Panc1 (cell line): ENCODE measurements around the gene OSBP2. TPM values are rescaled to one million over a fixed set of nuclear protein-coding genes. Genes with fewer than 3 reads are reported as not detected.

Experiments
- ATAC-seq: fragments of 200-7000 bp; cut with Tn5 transposase; 2 replicates; pipeline ENCODE4 v1.9.1; 2020; ENCODE audit warnings: mild to moderate bottlenecking, moderate library complexity
- BruUV-seq: library from RNA; stranded (reverse); fragments of 400-500 nt; replicated peaks from 2 replicates; lab custom pipeline; 2021; lab: Mats Ljungman, UMichigan
- CTCF ChIA-PET: fragments of 300-600 bp; sonication (Branson Sonifier 250); formaldehyde crosslinking; loops from one replicate; lab custom pipeline; 2022; ENCODE audit warnings: antibody characterized with exemption; lab: Charles Lee
- POLR2A ChIA-PET: fragments of 300-600 bp; sonication (Branson Sonifier 250); formaldehyde crosslinking; loops from one replicate; lab custom pipeline; 2022; ENCODE audit warnings: antibody characterized with exemption; lab: Charles Lee
- DNase-seq: peaks from one replicate; pipeline ENCODE4 v3.0.0-alpha.2; 2010; ENCODE audit warnings: low read depth, low spot score
- H3K27ac ChIP-seq: 2 replicates; pipeline ENCODE4 v1.5.1; 2011; ENCODE audit warnings: mild to moderate bottlenecking, low read length, inconsistent platforms
- H3K27me3 ChIP-seq: fragments of 200-500 bp; sonication (Bioruptor generic); 2 replicates; pipeline ENCODE4 v1.6.0; 2014; ENCODE audit warnings: low read length, inconsistent platforms; ENCODE audit not compliant: control insufficient read depth, insufficient read depth
- H3K36me3 ChIP-seq: fragments of 200-500 bp; sonication (Bioruptor generic); 2 replicates; pipeline ENCODE4 v1.5.1; 2014; ENCODE audit warnings: inconsistent platforms, mild to moderate bottlenecking, low read length, moderate library complexity; ENCODE audit not compliant: control insufficient read depth, insufficient read depth
- H3K4me1 ChIP-seq: 2 replicates; pipeline ENCODE4 v1.5.1; 2011; ENCODE audit warnings: inconsistent platforms, mild to moderate bottlenecking, low read length, moderate library complexity; ENCODE audit not compliant: control insufficient read depth, insufficient read depth
- H3K4me3 ChIP-seq, 2 experiments: 2 replicates each; pipeline ENCODE4 v1.5.1; 2011 to 2012; ENCODE audit warnings: low read depth in 2 of 2, low read length in 2 of 2, mild to moderate bottlenecking in 2 of 2, inconsistent platforms in 1 of 2, moderate library complexity in 1 of 2
- H3K9me3 ChIP-seq: fragments of 200-500 bp; sonication (Bioruptor generic); 2 replicates; pipeline ENCODE4 v1.5.1; 2014; ENCODE audit warnings: low read depth, mild to moderate bottlenecking, inconsistent platforms, low read length, moderate library complexity; ENCODE audit not compliant: control insufficient read depth, insufficient read depth
- POLR2AphosphoS5 ChIP-seq: IDR thresholded peaks from 2 replicates; pipeline ENCODE4 v1.6.1; 2012; ENCODE audit warnings: mild to moderate bottlenecking, low read depth, low read length, moderate library complexity
- SIN3A ChIP-seq: IDR thresholded peaks from 2 replicates; pipeline ENCODE4 v1.6.1; 2012; ENCODE audit warnings: low read depth, mild to moderate bottlenecking, low read length, moderate library complexity, borderline replicate concordance; ENCODE audit not compliant: insufficient read depth
- TCF7L2 ChIP-seq: IDR thresholded peaks from 2 replicates; pipeline ENCODE4 v1.6.1; 2011; ENCODE audit warnings: mild to moderate bottlenecking, low read depth, low read length, inconsistent platforms
- in situ Hi-C: cut with HindIII; loops from 2 replicates; pipeline ENCODE4 v1.10.0; 2016; ENCODE audit warnings: low sequenced_read_pairs, low pct_unique_long_range_greater_than_20kb
- intact Hi-C: fragments of 100-400 bp; cut with micrococcal nuclease; formaldehyde crosslinking; loops from one replicate; pipeline ENCODE4 v1.10.0; 2022; ENCODE audit not compliant: unreplicated experiment
- total RNA-seq: library from RNA; stranded (reverse); gene quantifications from one replicate; pipeline ENCODE4 v1.2.1, GENCODE V29; 2021; ENCODE audit not compliant: unreplicated experiment
- TF ChIP-seq, protein P1 (sequence below): fragments of 450-650 bp; IDR thresholded peaks from 2 replicates; pipeline ENCODE4 v1.5.1; 2017; ENCODE audit warnings: mild to moderate bottlenecking
- TF ChIP-seq, protein P2 (sequence below), 2 experiments: IDR thresholded peaks; 2 replicates each; pipeline ENCODE4 v1.6.1; 2011 to 2012; ENCODE audit warnings: low read depth in 2 of 2, control low read depth in 1 of 2, low read length in 1 of 2, mild to moderate bottlenecking in 1 of 2, moderate library complexity in 1 of 2; ENCODE audit not compliant: insufficient read depth in 1 of 2

The OSBP2 gene
- total RNA-seq, 1 experiment from 2014 or later: 4.7 TPM

DNA sequence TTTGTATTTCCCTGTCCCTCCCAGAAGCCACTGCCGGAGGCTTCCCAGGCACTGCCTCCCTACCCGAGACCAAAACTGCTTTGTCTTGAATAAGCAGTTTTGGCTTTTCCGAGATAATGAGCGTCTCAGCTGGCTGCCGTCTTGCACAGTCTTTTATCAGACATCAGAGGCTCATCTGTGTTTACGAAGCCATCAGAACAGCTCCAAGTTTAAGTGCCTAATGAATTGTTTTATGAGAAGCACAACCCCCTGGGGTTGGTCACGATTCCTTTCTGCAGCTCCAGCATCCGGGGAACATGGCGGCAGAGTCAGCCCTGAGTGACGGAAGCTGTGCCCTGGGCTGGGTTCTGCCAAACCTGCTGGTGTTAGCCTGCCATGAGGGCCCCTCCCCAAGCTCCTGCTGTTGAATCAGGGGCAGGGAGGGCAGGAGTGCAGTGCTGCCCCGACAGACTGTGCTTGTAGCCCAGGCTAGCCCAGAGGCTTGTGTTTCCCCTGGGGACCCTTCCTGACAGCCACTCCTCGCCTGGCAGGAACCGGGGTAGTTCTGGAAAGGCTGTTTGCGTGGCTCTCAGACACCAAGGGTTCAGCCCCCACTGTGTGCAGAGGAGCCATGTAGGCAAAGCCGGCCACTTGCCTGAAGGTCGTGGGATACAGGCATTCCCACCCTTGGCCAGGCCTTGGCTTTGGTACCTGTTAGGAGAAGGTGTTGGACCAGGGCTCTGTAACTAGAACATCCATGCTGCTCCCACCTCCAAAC, 177.8 kb downstream of the OSBP2 start:
- CTCF ChIA-PET: interaction anchor here (0.6 kb wide), 1 partner anchor 109 kb away, joined by 11 read pairs; no protein-coding TSS in a partner anchor
- Histone ChIP-seq H3K27me3 (no peaks in the 10 kb centered on the region), H3K36me3 (no peaks in the 10 kb centered on the region), H3K4me1 (no peaks in the 10 kb centered on the region), H3K4me3 (no peak overlapping the region), H3K9me3 (no peaks in the 10 kb centered on the region), H3K27ac (no peak overlapping the region)
- DNase-seq (no peak), ATAC-seq (no peak)
- POLR2A ChIA-PET: no interaction called here
- in situ Hi-C loops (no loop called here), intact Hi-C loops (no loop called here)
- TF ChIP-seq TCF7L2 (no peak), SIN3A (no peak)
- BruUV-seq: no TSS peak

DNA sequence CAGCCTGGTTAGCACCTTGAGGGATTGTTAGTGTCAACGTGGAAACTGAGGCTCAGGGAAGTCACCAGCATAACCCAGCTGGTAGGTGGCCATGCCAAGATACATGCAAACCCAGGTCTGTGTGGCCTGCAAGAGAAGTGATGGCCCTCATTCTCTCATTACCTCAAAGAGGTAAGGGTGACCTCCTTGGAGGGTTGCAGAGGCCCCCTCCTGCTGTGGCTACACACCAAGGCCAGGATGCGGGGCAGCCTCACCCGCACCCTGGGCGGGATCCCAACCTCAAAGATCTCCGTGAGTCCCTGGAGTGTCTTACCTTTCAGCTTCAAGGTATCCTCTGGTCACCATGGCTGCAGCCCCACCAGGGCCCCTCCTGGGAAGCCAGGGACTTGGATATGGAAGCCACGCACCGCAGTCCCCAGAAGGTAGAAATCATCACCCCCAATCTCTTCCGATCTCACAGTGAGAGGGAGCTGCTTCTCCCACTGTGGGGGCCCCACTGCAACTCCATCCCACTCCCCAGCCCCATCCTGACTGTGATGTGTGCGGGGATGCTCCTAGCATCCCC, 178.5 kb downstream of the OSBP2 start:
- no peaks in the 10 kb centered on the region for H3K4me1 ChIP-seq
- BruUV-seq: no TSS peak
- H3K36me3 ChIP-seq: no peaks in the 10 kb centered on the region
- ATAC-seq (no peak), DNase-seq (no peak)
- H3K4me3 ChIP-seq: no peak overlapping the region
- TF ChIP-seq, protein P1, sequence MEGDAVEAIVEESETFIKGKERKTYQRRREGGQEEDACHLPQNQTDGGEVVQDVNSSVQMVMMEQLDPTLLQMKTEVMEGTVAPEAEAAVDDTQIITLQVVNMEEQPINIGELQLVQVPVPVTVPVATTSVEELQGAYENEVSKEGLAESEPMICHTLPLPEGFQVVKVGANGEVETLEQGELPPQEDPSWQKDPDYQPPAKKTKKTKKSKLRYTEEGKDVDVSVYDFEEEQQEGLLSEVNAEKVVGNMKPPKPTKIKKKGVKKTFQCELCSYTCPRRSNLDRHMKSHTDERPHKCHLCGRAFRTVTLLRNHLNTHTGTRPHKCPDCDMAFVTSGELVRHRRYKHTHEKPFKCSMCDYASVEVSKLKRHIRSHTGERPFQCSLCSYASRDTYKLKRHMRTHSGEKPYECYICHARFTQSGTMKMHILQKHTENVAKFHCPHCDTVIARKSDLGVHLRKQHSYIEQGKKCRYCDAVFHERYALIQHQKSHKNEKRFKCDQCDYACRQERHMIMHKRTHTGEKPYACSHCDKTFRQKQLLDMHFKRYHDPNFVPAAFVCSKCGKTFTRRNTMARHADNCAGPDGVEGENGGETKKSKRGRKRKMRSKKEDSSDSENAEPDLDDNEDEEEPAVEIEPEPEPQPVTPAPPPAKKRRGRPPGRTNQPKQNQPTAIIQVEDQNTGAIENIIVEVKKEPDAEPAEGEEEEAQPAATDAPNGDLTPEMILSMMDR: no peak
- TF ChIP-seq TCF7L2: no peak
- no peak for TF ChIP-seq POLR2AphosphoS5
- TF ChIP-seq SIN3A: no peak
- TF ChIP-seq, protein P2, sequence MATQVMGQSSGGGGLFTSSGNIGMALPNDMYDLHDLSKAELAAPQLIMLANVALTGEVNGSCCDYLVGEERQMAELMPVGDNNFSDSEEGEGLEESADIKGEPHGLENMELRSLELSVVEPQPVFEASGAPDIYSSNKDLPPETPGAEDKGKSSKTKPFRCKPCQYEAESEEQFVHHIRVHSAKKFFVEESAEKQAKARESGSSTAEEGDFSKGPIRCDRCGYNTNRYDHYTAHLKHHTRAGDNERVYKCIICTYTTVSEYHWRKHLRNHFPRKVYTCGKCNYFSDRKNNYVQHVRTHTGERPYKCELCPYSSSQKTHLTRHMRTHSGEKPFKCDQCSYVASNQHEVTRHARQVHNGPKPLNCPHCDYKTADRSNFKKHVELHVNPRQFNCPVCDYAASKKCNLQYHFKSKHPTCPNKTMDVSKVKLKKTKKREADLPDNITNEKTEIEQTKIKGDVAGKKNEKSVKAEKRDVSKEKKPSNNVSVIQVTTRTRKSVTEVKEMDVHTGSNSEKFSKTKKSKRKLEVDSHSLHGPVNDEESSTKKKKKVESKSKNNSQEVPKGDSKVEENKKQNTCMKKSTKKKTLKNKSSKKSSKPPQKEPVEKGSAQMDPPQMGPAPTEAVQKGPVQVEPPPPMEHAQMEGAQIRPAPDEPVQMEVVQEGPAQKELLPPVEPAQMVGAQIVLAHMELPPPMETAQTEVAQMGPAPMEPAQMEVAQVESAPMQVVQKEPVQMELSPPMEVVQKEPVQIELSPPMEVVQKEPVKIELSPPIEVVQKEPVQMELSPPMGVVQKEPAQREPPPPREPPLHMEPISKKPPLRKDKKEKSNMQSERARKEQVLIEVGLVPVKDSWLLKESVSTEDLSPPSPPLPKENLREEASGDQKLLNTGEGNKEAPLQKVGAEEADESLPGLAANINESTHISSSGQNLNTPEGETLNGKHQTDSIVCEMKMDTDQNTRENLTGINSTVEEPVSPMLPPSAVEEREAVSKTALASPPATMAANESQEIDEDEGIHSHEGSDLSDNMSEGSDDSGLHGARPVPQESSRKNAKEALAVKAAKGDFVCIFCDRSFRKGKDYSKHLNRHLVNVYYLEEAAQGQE (IDR thresholded peaks at IDR 0.05; ENCODE audit: insufficient read depth in 1 of 2, low read depth in 2 of 2, low read length in 1 of 2): no peak
- intact Hi-C loops: no loop called here
- in situ Hi-C loops: no loop called here
- ChIA-PET POLR2A (no interaction called here), CTCF (no interaction called here)
- H3K9me3 ChIP-seq: no peaks in the 10 kb centered on the region
- no peak overlapping the region for H3K27ac ChIP-seq
- H3K27me3 ChIP-seq: no peaks in the 10 kb centered on the region

DNA sequence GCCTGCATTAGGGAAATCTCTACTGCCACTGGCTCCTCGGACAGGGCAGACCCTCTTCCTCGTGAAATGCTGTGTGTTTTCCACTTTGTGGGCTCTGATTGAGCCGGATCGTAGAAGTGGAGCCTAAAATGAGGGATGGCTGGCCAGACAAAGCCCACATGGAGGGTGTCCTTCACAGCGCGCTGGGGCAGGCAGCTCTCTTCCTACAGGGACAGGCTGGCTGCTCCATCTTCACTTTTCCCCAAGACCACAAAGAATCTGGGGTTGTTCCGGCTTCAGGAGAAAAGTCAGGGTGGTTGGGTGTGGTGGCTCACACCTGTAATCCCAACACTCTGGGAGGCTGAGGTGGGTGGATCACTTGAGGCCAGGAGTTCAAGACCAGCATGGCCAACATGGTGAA, 179.0 kb downstream of the OSBP2 start:
- no peak for DNase-seq
- Histone ChIP-seq H3K27ac (no peak overlapping the region), H3K9me3 (no peaks in the 10 kb centered on the region), H3K36me3 (no peaks in the 10 kb centered on the region), H3K4me3 (no peak overlapping the region), H3K4me1 (no peaks in the 10 kb centered on the region), H3K27me3 (no peaks in the 10 kb centered on the region)
- intact Hi-C loops: no loop called here
- no peak for TF ChIP-seq TCF7L2
- TF ChIP-seq, protein P2 (IDR thresholded peaks at IDR 0.05; ENCODE audit: insufficient read depth in 1 of 2, low read depth in 2 of 2, low read length in 1 of 2): no peak
- TF ChIP-seq, protein P1: no peak
- no peak for TF ChIP-seq SIN3A
- TF ChIP-seq POLR2AphosphoS5: no peak
- ATAC-seq: no peak
- CTCF ChIA-PET: no interaction called here
- in situ Hi-C loops: no loop called here
- POLR2A ChIA-PET: no interaction called here
- BruUV-seq: no TSS peak
